ENCODE results near the gene ZAP70. TPM values are rescaled to one million over a fixed set of nuclear protein-coding genes. Genes with fewer than 3 reads are reported as not detected.

The ZAP70 gene
- total RNA-seq, 1 donor from 2014 or later, result 10.2 TPM

DNA sequence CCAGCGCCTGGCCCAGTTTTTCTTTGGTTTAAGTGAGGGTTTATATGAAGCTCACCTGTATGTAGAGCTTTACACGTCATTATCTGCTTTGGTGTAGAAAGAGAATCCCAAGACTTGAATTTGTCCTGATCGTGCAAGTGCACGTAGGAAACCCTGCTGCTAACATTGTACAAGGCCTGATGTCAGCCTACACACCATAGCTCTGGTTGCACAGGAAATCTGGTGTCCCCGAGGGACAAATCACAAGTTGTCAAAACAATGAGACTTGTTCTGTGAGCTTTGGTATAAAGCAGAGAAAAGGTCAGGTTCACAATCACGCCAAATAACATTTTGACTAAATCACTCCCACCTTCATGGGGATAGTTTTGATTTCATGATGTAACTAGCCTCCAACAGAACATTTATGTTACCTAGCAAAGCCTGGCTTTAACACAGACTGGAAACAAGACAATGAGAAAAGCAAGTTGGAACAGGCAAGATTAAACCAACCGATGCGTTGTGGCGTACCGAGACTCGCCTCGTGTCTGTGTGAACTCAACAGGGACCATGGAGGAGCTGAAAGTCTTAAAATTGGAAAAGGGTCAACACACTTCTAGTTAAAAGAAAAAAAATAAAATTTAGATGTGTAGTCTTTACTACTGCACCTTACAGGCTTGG is 41.4 kb downstream of the ZAP70 start:
- H3K36me3 ChIP-seq, result peaks cover 58% of the 10 kb centered on the region
- intact Hi-C loops (cut with DNase I), result no loop called here
- no peaks in the 10 kb centered on the region for H3K27me3 ChIP-seq
- TF ChIP-seq, protein P1, sequence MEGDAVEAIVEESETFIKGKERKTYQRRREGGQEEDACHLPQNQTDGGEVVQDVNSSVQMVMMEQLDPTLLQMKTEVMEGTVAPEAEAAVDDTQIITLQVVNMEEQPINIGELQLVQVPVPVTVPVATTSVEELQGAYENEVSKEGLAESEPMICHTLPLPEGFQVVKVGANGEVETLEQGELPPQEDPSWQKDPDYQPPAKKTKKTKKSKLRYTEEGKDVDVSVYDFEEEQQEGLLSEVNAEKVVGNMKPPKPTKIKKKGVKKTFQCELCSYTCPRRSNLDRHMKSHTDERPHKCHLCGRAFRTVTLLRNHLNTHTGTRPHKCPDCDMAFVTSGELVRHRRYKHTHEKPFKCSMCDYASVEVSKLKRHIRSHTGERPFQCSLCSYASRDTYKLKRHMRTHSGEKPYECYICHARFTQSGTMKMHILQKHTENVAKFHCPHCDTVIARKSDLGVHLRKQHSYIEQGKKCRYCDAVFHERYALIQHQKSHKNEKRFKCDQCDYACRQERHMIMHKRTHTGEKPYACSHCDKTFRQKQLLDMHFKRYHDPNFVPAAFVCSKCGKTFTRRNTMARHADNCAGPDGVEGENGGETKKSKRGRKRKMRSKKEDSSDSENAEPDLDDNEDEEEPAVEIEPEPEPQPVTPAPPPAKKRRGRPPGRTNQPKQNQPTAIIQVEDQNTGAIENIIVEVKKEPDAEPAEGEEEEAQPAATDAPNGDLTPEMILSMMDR (IDR thresholded peaks at IDR 0.05), result no peak
- no peak overlapping the region for H3K27ac ChIP-seq
- no peaks in the 10 kb centered on the region for H3K9me3 ChIP-seq
- DNase-seq (no peak), ATAC-seq (no peak)
- no peaks in the 10 kb centered on the region for H3K4me1 ChIP-seq
- no peak overlapping the region for H3K4me3 ChIP-seq

DNA sequence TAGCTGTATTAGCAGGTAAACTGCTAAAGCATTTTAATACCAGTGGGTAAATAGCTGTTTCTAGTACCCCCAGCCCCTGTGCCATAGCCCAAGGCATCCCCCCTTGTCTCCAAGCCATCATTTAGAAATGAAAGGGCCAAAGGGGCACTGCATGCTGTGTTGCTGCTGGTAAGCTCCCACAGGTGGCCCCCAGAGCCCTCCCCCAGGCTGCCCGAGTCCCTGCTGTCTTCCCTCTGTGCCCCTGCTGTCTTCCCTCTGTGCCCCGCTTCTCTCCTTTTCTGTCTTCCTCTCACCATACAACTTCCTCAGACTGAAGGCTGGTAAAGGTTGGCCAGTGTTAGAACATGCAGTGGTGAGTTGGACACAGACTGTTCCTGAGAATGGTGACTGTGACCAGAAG is 42.1 kb downstream of the ZAP70 start:
- intact Hi-C loops (cut with DNase I), result no loop called here
- no peaks in the 10 kb centered on the region for H3K27me3 ChIP-seq
- no peak for DNase-seq
- no peak overlapping the region for H3K4me3 ChIP-seq
- peaks cover 65% of the 10 kb centered on the region for H3K36me3 ChIP-seq
- no peak overlapping the region for H3K27ac ChIP-seq
- TF ChIP-seq, protein P1 (IDR thresholded peaks at IDR 0.05), result no peak
- no peak for ATAC-seq
- no peaks in the 10 kb centered on the region for H3K4me1 ChIP-seq
- H3K9me3 ChIP-seq, result no peaks in the 10 kb centered on the region

DNA sequence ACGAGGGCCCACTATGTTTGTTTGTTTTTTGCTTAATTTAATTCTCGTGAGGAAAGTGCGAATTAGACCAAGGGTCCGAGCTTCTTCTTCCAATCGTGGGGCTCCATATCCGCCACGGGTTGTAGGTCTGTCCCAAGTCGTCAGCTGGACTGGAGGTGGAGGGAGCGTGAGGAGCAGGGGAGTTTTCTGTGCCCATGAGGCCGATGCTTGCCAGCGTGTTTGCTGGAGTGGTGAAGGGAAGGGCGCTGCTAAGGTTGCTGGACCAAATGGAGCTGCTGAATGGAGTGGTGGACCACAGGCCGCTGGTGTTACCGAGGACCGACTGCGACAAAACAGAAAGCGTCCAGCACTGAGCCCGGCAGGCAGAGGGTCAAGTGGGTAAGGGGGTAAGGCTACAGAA is 43.7 kb downstream of the ZAP70 start:
- intact Hi-C loops (cut with DNase I), result no loop called here
- H3K27ac ChIP-seq, result no peak overlapping the region
- H3K36me3 ChIP-seq, result peaks cover 71% of the 10 kb centered on the region
- H3K27me3 ChIP-seq, result no peaks in the 10 kb centered on the region
- no peaks in the 10 kb centered on the region for H3K9me3 ChIP-seq
- H3K4me3 ChIP-seq, result no peak overlapping the region
- ATAC-seq, result no peak
- no peak for DNase-seq
- H3K4me1 ChIP-seq, result no peaks in the 10 kb centered on the region
- TF ChIP-seq, protein P1 (IDR thresholded peaks at IDR 0.05), result no peak

DNA sequence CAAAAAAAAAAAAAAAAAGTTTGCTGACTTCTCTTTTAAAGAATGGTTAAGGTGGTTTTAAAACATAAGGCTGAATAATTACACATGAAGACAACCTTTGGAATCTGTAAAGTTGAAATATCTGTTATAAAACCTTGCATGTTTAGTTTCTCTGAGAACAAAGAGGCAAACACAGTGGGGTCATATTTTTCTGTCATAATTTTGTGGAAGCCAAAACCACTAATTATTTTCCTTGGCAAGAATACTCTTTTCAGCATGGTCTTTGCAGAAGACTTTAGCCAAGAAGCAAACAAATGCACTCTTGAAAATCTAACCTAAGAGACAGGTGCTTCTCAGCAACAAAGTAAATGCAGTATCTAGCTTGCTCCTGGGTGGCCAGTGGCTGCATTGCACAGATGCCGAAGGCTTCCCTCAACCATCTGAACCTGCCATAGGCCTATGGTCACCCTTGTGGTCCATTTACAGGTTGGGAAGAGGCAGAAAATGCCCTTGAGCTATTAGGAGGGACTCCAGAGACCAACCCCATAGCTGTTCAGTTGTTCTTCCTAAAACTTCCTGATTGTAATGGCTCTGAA is 44.8 kb downstream of the ZAP70 start:
- DNase-seq (no peak), ATAC-seq (no peak)
- H3K27me3 ChIP-seq, result no peaks in the 10 kb centered on the region
- no peak overlapping the region for H3K27ac ChIP-seq
- intact Hi-C loops (cut with DNase I), result no loop called here
- no peaks in the 10 kb centered on the region for H3K4me1 ChIP-seq
- H3K9me3 ChIP-seq, result no peaks in the 10 kb centered on the region
- no peak overlapping the region for H3K4me3 ChIP-seq
- TF ChIP-seq, protein P1 (IDR thresholded peaks at IDR 0.05), result no peak
- peaks cover 78% of the 10 kb centered on the region for H3K36me3 ChIP-seq

DNA sequence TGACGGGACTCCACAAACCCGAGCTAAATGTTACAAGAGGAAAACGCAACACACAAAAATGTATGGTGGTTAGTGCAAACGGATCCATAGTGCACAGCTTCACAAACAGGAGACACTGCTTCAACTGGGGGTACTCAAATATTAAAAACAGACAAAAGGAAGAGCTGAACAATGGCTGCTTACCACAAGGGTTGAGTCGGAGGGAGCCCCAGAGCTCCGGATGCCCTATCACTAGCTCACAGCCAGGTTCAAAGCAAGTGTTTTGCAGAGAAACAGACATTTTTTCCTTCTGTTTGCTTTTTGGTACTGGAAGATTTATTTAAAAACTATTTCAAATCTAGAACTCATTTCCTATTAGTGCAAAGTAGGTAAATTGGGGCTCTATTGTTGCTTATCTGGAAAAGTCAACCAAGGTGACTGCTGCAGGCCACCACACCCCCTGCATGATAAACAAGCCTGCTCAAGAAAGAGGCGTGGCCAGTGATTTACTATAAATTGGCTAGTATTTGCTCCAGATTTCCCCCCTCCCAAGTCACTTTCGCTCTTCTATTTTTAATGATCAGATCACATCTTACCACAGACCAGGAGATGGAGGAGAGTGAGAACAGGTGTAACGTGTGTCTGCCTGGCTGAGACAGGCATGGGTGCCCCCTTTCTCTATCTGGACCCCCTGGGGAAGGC is 46.5 kb downstream of the ZAP70 start:
- no peaks in the 10 kb centered on the region for H3K4me1 ChIP-seq
- no peaks in the 10 kb centered on the region for H3K9me3 ChIP-seq
- no peak overlapping the region for H3K4me3 ChIP-seq
- DNase-seq (no peak), ATAC-seq (no peak)
- TF ChIP-seq, protein P1 (IDR thresholded peaks at IDR 0.05), result no peak
- H3K36me3 ChIP-seq, result peaks cover 87% of the 10 kb centered on the region
- intact Hi-C loops (cut with DNase I), result no loop called here
- H3K27ac ChIP-seq, result no peak overlapping the region
- no peaks in the 10 kb centered on the region for H3K27me3 ChIP-seq

Measured in upper lobe of right lung (tissue), 1 donor.